ENCODE measurements around the gene ARHGAP21.

DNA sequence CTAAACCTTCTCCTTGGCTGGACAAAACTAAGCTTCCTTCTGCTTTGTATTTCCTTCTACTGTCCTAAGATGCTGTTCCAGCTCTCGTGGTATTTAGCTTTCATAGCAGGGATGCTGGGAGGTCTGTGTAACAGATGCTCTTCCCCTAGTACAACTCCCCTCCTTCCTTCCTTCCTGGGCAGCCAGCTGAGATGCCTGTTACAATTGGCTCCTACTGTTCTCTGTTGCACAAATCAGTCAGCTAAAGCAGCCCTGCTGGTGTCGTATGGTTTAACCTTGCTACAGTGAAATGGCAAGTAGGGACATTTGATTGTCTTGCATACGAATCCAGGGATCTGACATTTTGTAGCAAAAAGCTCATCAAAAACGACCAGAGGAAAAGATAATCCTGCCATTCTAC is 143.8 kb downstream of the ARHGAP21 start:
- TF ChIP-seq, protein P1, sequence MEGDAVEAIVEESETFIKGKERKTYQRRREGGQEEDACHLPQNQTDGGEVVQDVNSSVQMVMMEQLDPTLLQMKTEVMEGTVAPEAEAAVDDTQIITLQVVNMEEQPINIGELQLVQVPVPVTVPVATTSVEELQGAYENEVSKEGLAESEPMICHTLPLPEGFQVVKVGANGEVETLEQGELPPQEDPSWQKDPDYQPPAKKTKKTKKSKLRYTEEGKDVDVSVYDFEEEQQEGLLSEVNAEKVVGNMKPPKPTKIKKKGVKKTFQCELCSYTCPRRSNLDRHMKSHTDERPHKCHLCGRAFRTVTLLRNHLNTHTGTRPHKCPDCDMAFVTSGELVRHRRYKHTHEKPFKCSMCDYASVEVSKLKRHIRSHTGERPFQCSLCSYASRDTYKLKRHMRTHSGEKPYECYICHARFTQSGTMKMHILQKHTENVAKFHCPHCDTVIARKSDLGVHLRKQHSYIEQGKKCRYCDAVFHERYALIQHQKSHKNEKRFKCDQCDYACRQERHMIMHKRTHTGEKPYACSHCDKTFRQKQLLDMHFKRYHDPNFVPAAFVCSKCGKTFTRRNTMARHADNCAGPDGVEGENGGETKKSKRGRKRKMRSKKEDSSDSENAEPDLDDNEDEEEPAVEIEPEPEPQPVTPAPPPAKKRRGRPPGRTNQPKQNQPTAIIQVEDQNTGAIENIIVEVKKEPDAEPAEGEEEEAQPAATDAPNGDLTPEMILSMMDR (IDR thresholded peaks at IDR 0.05; ENCODE audit: low read length), result no peak
- no peak for TF ChIP-seq EZH2 (optimal IDR thresholded peaks at IDR 0.05; ENCODE audit: low read depth, low read length)
- no peak for TF ChIP-seq EZH2phosphoT487 (IDR thresholded peaks at IDR 0.05; ENCODE audit: low read length)

Measured in MM.1S (cell line).